ENCODE data around the gene CNIH2. TPM values are rescaled to one million over a fixed set of nuclear protein-coding genes. Genes with fewer than 3 reads are reported as not detected.

Gene CNIH2
- total RNA-seq, 4 donors from 2014 or later, result not detected

DNA sequence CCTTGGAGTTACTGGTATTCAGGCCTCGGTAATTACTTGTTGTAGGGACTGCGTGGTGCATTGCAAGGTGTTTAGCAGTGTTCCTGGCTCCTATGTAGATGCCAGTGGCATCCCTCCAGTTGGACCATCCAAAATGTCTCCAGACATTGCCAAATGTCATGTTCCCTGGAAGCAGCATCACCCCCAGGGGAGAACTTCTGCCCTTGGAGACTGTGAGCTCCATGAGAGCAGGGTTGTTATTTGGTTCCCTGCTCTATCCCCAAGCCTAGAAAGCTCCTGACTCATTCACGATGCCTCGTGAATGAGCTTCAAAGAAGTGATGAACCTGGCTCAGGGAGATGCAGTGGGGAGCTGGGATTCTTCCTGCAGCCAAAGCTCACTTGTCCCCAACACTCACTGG lies 43.6 kb downstream of the CNIH2 start:
- Histone ChIP-seq H3K27me3 (no peaks in the 10 kb centered on the region), H3K9me3 (no peaks in the 10 kb centered on the region), H3K36me3 (no peaks in the 10 kb centered on the region), H3K4me3 (replicated peaks in 1 of 3) (no peak overlapping the region), H3K4me1 (peaks cover 0 to 25% of the 10 kb centered on the region in 2 donors), H3K27ac (peak overlapping the region in 1 of 3 donors; percentile 10)
- TF ChIP-seq POLR2A (IDR thresholded peaks at IDR 0.05), result no peak
- TF ChIP-seq, protein P1, sequence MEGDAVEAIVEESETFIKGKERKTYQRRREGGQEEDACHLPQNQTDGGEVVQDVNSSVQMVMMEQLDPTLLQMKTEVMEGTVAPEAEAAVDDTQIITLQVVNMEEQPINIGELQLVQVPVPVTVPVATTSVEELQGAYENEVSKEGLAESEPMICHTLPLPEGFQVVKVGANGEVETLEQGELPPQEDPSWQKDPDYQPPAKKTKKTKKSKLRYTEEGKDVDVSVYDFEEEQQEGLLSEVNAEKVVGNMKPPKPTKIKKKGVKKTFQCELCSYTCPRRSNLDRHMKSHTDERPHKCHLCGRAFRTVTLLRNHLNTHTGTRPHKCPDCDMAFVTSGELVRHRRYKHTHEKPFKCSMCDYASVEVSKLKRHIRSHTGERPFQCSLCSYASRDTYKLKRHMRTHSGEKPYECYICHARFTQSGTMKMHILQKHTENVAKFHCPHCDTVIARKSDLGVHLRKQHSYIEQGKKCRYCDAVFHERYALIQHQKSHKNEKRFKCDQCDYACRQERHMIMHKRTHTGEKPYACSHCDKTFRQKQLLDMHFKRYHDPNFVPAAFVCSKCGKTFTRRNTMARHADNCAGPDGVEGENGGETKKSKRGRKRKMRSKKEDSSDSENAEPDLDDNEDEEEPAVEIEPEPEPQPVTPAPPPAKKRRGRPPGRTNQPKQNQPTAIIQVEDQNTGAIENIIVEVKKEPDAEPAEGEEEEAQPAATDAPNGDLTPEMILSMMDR (IDR thresholded peaks at IDR 0.05), result no peak
- DNase-seq, result no peak
- intact Hi-C loops (cut with DNase I), result no loop called here
- 92 to 94% methylated on average over 4 of the region's 4 CpGs for WGBS, 2 donors

DNA sequence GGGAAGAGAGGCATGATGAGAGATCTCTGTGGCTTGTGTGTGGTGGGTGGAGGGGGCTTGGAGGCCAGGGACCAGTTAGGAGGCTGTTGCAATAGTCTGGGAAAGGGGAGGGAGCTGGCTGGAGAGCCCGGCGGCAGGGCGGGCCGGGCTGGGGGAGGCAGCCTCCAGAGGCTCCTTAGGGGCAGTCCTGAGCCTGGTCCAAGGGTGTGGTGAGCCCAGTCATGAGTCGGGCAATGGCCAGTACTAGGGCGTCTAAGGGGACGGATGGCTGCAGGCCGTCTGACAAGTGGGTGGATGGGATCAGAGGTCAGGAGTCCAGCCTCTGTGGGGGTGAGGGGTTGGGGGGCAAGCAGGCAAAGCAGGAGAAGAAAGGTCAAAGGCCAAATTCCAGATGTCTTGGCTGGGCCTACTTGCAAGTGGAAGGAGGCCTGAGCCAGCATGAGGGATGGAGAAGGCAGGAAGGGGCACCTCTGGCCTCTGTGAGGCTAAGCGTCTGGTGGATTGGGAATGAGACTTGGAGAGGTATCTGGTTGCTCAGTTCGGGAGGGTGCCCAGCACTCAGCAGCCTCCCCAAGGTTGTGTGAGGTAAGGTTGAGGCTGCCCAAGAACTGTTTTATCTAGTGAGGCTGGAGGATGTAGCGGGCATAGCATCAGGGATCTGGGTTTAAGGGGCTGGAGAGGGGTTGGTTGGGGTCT lies 44.9 kb downstream of the CNIH2 start:
- H3K27me3 ChIP-seq, result no peaks in the 10 kb centered on the region
- peaks cover 0 to 24% of the 10 kb centered on the region in 2 donors for H3K4me1 ChIP-seq
- no peak overlapping the region for H3K27ac ChIP-seq
- intact Hi-C loops (cut with DNase I), result no loop called here
- peak; percentile 13 to 19 for DNase-seq
- WGBS, 2 donors, result 79 to 82% methylated on average over 11 of the region's 11 CpGs
- TF ChIP-seq, protein P1 (IDR thresholded peaks at IDR 0.05), result no peak
- TF ChIP-seq POLR2A (IDR thresholded peaks at IDR 0.05), result no peak
- H3K9me3 ChIP-seq, result no peaks in the 10 kb centered on the region
- H3K4me3 ChIP-seq (replicated peaks in 1 of 3), result no peak overlapping the region
- H3K36me3 ChIP-seq, result no peaks in the 10 kb centered on the region

DNA sequence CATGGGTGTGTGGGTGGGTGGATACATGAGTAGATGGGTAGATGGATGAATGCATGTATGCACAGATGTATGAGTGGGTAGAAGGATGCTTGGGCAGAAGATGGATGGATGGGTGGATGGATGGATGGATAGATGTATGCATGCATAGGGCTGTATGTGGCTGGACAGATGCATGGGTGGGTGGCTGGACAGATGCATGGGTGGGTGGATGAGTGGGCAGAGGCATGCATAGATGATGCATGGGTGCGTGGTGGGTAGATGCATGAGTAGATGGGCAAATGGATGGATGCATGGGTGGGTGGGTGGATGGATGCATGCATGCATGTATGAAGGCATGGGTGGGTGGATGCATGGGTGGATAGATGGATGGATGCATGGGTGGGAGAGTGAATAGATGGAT lies 45.7 kb downstream of the CNIH2 start:
- Histone ChIP-seq H3K27ac (no peak overlapping the region), H3K27me3 (no peaks in the 10 kb centered on the region), H3K4me1 (peaks cover 0 to 27% of the 10 kb centered on the region in 2 donors), H3K4me3 (replicated peaks in 1 of 3) (no peak overlapping the region), H3K36me3 (no peaks in the 10 kb centered on the region), H3K9me3 (no peaks in the 10 kb centered on the region)
- intact Hi-C loops (cut with DNase I), result no loop called here
- no peak for DNase-seq
- TF ChIP-seq POLR2A (IDR thresholded peaks at IDR 0.05), result no peak
- TF ChIP-seq, protein P1 (IDR thresholded peaks at IDR 0.05), result no peak
- WGBS, 2 donors, result 92 to 98% methylated on average over 1 of the region's 1 CpG

DNA sequence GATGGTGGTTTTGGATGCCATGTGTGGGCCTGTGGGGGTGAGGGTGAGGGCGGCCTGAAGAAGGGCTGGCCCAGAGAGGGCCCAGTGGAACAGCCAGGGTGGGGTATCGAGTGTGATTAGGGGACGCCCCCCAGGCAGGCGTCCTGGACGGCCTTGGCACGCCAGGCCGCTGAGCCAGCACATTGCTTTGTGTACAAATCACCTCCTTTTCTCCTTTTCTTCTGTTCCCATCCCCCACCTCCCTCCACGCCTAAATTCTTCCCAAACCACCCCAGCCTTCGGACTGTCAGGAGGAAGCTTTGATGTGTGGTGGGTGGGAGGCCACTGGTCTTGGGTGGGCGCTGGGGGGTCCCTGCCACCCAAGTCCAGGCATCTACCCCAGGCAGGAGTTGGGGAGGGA lies 46.7 kb downstream of the CNIH2 start:
- Histone ChIP-seq H3K4me3 (replicated peaks in 1 of 3) (no peak overlapping the region), H3K27ac (no peak overlapping the region), H3K9me3 (no peaks in the 10 kb centered on the region), H3K36me3 (no peaks in the 10 kb centered on the region), H3K4me1 (peaks cover 0 to 28% of the 10 kb centered on the region in 2 donors), H3K27me3 (no peaks in the 10 kb centered on the region)
- TF ChIP-seq, protein P1 (IDR thresholded peaks at IDR 0.05), result no peak
- no peak for TF ChIP-seq POLR2A (IDR thresholded peaks at IDR 0.05)
- DNase-seq, result no peak
- intact Hi-C loops (cut with DNase I), result no loop called here
- WGBS, 2 donors, result 55 to 76% methylated on average over 10 of the region's 10 CpGs

DNA sequence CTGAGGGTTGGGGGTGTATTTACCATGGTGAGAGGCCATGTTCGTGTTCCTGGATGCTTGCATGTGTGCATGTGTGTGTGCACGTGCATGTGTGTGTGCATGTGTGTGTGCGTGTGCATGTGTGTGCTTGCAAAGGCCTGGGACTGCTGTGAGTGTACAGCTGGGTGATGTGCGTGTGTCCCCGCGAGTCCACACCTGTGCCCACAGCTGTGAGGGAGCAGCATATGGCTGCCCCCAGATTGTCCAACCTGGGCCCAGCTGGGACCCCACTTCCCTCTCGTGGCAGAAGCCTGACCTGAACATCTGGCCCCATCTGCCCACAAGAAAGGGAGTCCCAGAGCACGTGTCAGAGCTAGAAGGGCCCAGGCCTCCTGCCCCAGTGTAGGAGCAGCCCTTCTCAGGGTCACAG lies 47.3 kb downstream of the CNIH2 start:
- peak overlapping the region in 1 of 3 donors; percentile 41 for H3K27ac ChIP-seq
- 67 to 86% methylated on average over 2 to 3 of the region's 8 CpGs for WGBS, 2 donors
- no peaks in the 10 kb centered on the region for H3K9me3 ChIP-seq
- H3K4me1 ChIP-seq, result peaks cover 0 to 28% of the 10 kb centered on the region in 2 donors
- H3K27me3 ChIP-seq, result no peaks in the 10 kb centered on the region
- intact Hi-C loops (cut with DNase I), result no loop called here
- DNase-seq, result no peak
- H3K36me3 ChIP-seq, result no peaks in the 10 kb centered on the region
- TF ChIP-seq POLR2A (IDR thresholded peaks at IDR 0.05), result no peak
- TF ChIP-seq, protein P1 (IDR thresholded peaks at IDR 0.05), result no peak
- no peak overlapping the region for H3K4me3 ChIP-seq (replicated peaks in 1 of 3)

Measured in thyroid gland (tissue), 4 donors.